Transverse colon (tissue), 4 donors: ENCODE data around the gene NCBP3.

Experiments
- CTCF ChIP-seq, 5 experiments: fragments of 200-600 bp in 3 of 5; fragments of 450-650 bp in 2 of 5; sonication (generic) in 3 of 5; IDR thresholded peaks; 1 replicate in 2 of 5; 2 replicates in 3 of 5; pipeline ENCODE4 v1.5.1; 2016 to 2017; ENCODE audit warnings: antibody characterized with exemption in 5 of 5, inconsistent platforms in 3 of 5, mild to moderate bottlenecking in 2 of 5, moderate library complexity in 1 of 5
- POLR2AphosphoS5 ChIP-seq, 3 donors: sonication (generic); formaldehyde crosslinking; IDR thresholded peaks; one replicate each; pipeline ENCODE4 v1.6.1; 2016; ENCODE audit warnings: antibody characterized with exemption in 3 of 3

- TF ChIP-seq CTCF (IDR thresholded peaks at IDR 0.05) (no peak), POLR2AphosphoS5 (IDR thresholded peaks at IDR 0.05) (no peak)
These were observed 41.5 kb downstream of the NCBP3 start for GRCh38 chr17:3804503-3804931.
